GM12864 (cell line): Measurements from ENCODE around the gene CEBPA.

Experiments
- DNase-seq: peaks from one replicate; pipeline ENCODE4 v3.0.0-alpha.2; 2011; ENCODE audit warnings: low read depth
- H3K4me3 ChIP-seq: 2 replicates; pipeline ENCODE4 v1.5.1; 2011; ENCODE audit warnings: mild to moderate bottlenecking, low read depth, low read length, control low read depth
- TF ChIP-seq, protein P1 (sequence below): IDR thresholded peaks from 2 replicates; pipeline ENCODE4 v1.5.1; 2011; ENCODE audit warnings: low read depth, mild to moderate bottlenecking, moderate library complexity, low read length, control low read depth, inconsistent platforms; ENCODE audit errors: missing control alignments

Gene CEBPA

DNA sequence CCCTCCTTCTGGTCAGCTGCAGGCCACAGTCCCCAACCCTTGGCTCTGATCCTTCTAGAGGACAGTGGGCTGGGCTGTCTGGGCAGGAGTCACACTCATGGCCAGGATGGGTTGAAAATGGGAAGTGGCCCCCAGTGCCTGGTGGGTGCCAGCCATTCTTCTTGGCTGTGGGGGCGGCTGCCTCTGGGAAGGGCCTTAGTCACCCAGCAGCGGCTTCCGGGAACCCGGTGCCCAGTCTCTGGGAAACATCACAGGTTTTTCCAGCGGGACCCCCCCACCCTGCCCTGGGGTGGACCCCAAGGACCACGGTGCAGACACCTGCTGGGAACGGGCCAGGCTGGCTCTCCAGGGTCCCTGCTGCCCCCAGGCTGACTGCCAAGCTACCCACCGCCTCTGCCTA lies 49.4 kb downstream of the CEBPA start:
- DNase-seq: no peak
- TF ChIP-seq, protein P1, sequence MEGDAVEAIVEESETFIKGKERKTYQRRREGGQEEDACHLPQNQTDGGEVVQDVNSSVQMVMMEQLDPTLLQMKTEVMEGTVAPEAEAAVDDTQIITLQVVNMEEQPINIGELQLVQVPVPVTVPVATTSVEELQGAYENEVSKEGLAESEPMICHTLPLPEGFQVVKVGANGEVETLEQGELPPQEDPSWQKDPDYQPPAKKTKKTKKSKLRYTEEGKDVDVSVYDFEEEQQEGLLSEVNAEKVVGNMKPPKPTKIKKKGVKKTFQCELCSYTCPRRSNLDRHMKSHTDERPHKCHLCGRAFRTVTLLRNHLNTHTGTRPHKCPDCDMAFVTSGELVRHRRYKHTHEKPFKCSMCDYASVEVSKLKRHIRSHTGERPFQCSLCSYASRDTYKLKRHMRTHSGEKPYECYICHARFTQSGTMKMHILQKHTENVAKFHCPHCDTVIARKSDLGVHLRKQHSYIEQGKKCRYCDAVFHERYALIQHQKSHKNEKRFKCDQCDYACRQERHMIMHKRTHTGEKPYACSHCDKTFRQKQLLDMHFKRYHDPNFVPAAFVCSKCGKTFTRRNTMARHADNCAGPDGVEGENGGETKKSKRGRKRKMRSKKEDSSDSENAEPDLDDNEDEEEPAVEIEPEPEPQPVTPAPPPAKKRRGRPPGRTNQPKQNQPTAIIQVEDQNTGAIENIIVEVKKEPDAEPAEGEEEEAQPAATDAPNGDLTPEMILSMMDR: no peak
- H3K4me3 ChIP-seq: no peak overlapping the region

DNA sequence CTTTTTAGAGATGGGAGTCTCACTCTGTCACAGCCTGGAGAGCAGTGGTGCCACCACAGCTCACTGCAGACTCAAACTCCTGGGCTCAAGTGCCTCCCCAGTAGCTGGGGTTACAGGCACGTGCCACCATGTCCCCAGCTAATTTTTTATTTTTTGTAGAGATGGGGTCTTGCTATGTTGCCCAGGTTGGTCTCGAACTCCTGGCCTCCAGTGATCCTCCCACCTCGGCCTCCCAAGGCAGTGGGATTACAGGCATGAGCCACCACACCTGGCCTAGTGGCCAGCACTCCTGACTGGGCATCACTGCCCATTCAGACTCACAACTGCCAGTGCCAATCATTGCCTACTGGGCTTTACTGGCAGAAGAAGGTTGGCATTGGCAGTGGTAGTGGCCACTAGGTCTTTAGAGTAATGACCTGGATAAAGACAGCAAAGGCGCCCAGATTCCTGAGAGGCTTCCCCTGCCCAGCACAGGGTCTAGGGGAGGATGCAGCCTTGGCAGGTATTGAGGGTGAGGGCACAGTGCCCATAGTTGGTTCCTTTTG lies 49.8 kb downstream of the CEBPA start:
- no peak overlapping the region for H3K4me3 ChIP-seq
- TF ChIP-seq, protein P1: no peak
- DNase-seq: no peak

DNA sequence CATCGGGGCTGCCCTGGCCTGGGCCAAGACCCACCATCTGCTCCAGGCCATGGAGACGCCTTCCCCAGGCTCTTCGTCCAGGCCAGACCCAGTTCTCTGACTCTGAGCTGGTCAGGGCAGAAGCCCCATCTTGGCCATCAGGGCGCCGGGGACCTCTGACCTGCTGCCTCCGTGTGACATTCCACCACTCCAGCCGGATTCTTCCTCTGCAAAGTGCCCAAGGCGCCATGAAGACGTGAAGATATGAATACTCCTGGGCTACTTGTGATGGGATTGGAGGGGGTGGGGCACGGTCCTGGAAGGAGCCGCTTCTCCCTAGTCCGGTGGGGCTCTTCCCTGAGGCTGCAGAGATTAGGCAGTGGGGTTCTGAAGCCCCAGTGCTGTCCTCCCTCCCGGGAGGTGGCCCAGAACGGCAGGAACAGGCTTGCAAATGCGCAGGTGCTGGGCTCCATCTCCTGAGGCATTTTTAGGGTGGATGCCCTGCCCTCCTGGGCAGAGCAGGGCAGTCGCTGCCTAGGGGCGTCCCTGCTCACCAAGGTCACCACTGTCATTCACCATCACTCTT lies 50.7 kb downstream of the CEBPA start:
- no peak overlapping the region for H3K4me3 ChIP-seq
- TF ChIP-seq, protein P1: no peak
- DNase-seq: no peak

DNA sequence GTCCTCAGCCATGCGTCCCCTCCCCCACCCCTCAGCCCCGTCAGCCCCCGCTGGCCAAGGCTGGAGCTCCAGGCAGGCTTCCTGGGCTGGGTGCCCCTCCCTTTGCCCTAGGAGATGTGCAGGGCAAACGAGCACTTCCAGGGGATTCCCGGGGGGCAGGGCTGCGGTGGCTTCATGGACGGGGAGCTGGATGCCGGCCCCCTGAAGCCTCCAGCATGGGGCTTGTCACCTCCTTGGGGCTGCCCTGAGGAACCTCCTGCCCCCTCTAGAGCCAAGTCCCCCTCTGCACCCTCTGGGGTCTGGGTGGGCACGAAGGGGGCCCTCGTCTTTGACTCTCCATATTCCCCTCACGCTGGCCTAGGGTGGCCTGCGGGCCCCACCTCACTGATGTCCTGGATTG lies 51.3 kb downstream of the CEBPA start:
- TF ChIP-seq, protein P1: no peak
- no peak for DNase-seq
- no peak overlapping the region for H3K4me3 ChIP-seq

DNA sequence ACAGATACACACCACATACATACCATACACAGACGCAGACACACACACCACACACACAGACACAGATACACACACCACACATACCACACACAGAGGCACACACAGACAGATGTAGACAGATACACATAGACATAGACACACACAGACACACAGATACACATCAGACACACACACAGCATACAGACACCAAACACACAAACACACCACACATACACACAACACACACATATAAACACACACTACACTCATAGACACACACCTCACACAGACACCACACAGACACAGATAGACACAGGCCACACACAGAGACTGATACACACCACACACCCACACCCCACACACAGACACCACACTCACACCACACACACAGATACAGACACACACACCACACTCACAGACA lies 51.8 kb downstream of the CEBPA start:
- no peak overlapping the region for H3K4me3 ChIP-seq
- no peak for DNase-seq
- TF ChIP-seq, protein P1: no peak
